DOHH2 (cell line): ENCODE results near the gene FBXL17.

ENCODE experiments used
- H3F3A ChIP-seq: fragments of 200-600 bp; sonication (generic), shearing (Covaris generic); 2 replicates; pipeline ENCODE4 v1.6.0; 2016; ENCODE audit warnings: antibody characterized with exemption, mild to moderate bottlenecking; ENCODE audit not compliant: control insufficient read depth, insufficient read depth
- H3K27ac ChIP-seq: fragments of 200-600 bp; sonication (generic); 2 replicates; pipeline ENCODE4 v1.5.1; 2014; ENCODE audit warnings: low read depth, mild to moderate bottlenecking, low read length, moderate library complexity
- H3K27me3 ChIP-seq: fragments of 200-600 bp; sonication (generic); 2 replicates; pipeline ENCODE4 v1.6.1; 2014; ENCODE audit warnings: mild to moderate bottlenecking, low read length, mixed read lengths; ENCODE audit not compliant: control insufficient read depth
- H3K36me3 ChIP-seq: fragments of 200-600 bp; sonication (generic); 2 replicates; pipeline ENCODE4 v1.6.1; 2014; ENCODE audit warnings: mild to moderate bottlenecking, low read length, moderate library complexity, mixed read lengths; ENCODE audit not compliant: control insufficient read depth
- H3K4me1 ChIP-seq: fragments of 200-600 bp; sonication (generic); 2 replicates; pipeline ENCODE4 v1.6.1; 2014; ENCODE audit warnings: mild to moderate bottlenecking, low read length, mixed read lengths; ENCODE audit not compliant: control insufficient read depth
- H3K4me2 ChIP-seq: fragments of 200-600 bp; sonication (generic); 2 replicates; pipeline ENCODE4 v1.6.0; 2014; ENCODE audit warnings: mild to moderate bottlenecking, low read length, moderate library complexity
- H3K4me3 ChIP-seq: fragments of 200-600 bp; sonication (generic); 2 replicates; pipeline ENCODE4 v1.5.1; 2014; ENCODE audit warnings: mild to moderate bottlenecking, low read length, mixed read lengths
- H3K79me2 ChIP-seq: fragments of 200-600 bp; sonication (generic); 2 replicates; pipeline ENCODE4 v1.6.1; 2014; ENCODE audit warnings: mild to moderate bottlenecking, low read length, mixed read lengths; ENCODE audit not compliant: control insufficient read depth
- H3K9me2 ChIP-seq: fragments of 200-600 bp; sonication (generic); replicated peaks from 2 replicates; pipeline ENCODE4 v1.6.1; 2014; ENCODE audit warnings: mild to moderate bottlenecking, low read length, mixed read lengths; ENCODE audit not compliant: control insufficient read depth
- H3K9me3 ChIP-seq: fragments of 200-600 bp; sonication (generic); 2 replicates; pipeline ENCODE4 v1.6.1; 2014; ENCODE audit warnings: antibody characterized with exemption, low read length, mixed read lengths; ENCODE audit not compliant: control insufficient read depth, insufficient read depth
- H4K20me1 ChIP-seq: fragments of 200-600 bp; sonication (generic); 2 replicates; pipeline ENCODE4 v1.6.0; 2014; ENCODE audit warnings: low read depth, mild to moderate bottlenecking, antibody characterized with exemption, low read length, moderate library complexity; ENCODE audit not compliant: control insufficient read depth, insufficient read depth
- CTCF ChIP-seq: fragments of 200-600 bp; sonication (generic); IDR thresholded peaks from one replicate; pipeline ENCODE4 v1.5.1; 2014; ENCODE audit warnings: antibody characterized with exemption, mild to moderate bottlenecking, low read depth, low read length; ENCODE audit not compliant: poor library complexity, severe bottlenecking
- EZH2phosphoT487 ChIP-seq: fragments of 200-600 bp; sonication (generic); IDR thresholded peaks from 2 replicates; pipeline ENCODE4 v1.6.1; 2017; ENCODE audit warnings: borderline replicate concordance, mild to moderate bottlenecking, antibody characterized with exemption, low read length, moderate library complexity, mixed read lengths

The FBXL17 gene

GRCh38 chr5:107979291-107979690 lies 402.6 kb downstream of the FBXL17 start:
- no peak for TF ChIP-seq CTCF
- no peak for TF ChIP-seq EZH2phosphoT487
- H3K4me3 ChIP-seq: no peak overlapping the region
- no peaks in the 10 kb centered on the region for H3F3A ChIP-seq
- no peaks in the 10 kb centered on the region for H3K79me2 ChIP-seq
- H3K4me1 ChIP-seq: no peaks in the 10 kb centered on the region
- no peak overlapping the region for H3K27ac ChIP-seq
- no peaks in the 10 kb centered on the region for H3K9me2 ChIP-seq
- no peaks in the 10 kb centered on the region for H3K9me3 ChIP-seq
- no peak overlapping the region for H3K4me2 ChIP-seq
- H3K36me3 ChIP-seq: no peaks in the 10 kb centered on the region
- no peaks in the 10 kb centered on the region for H4K20me1 ChIP-seq
- H3K27me3 ChIP-seq: no peaks in the 10 kb centered on the region

GRCh38 chr5:107977550-107978071 lies 404.3 kb downstream of the FBXL17 start:
- Histone ChIP-seq H3K27ac (no peak overlapping the region), H3K9me2 (no peaks in the 10 kb centered on the region), H3K4me3 (no peak overlapping the region), H4K20me1 (no peaks in the 10 kb centered on the region), H3K27me3 (no peaks in the 10 kb centered on the region), H3K79me2 (no peaks in the 10 kb centered on the region), H3K4me2 (no peak overlapping the region), H3F3A (no peaks in the 10 kb centered on the region), H3K4me1 (no peaks in the 10 kb centered on the region), H3K36me3 (no peaks in the 10 kb centered on the region), H3K9me3 (no peaks in the 10 kb centered on the region)
- TF ChIP-seq EZH2phosphoT487 (no peak), CTCF (no peak)

GRCh38 chr5:107975568-107975967 lies 406.3 kb downstream of the FBXL17 start:
- H3F3A ChIP-seq: no peaks in the 10 kb centered on the region
- no peaks in the 10 kb centered on the region for H3K27me3 ChIP-seq
- H3K4me1 ChIP-seq: no peaks in the 10 kb centered on the region
- H3K36me3 ChIP-seq: no peaks in the 10 kb centered on the region
- no peaks in the 10 kb centered on the region for H3K79me2 ChIP-seq
- H3K4me2 ChIP-seq: no peak overlapping the region
- no peak overlapping the region for H3K4me3 ChIP-seq
- no peaks in the 10 kb centered on the region for H3K9me2 ChIP-seq
- TF ChIP-seq CTCF (no peak), EZH2phosphoT487 (no peak)
- no peaks in the 10 kb centered on the region for H4K20me1 ChIP-seq
- H3K9me3 ChIP-seq: no peaks in the 10 kb centered on the region
- H3K27ac ChIP-seq: no peak overlapping the region

GRCh38 chr5:107971846-107972245 lies 410.1 kb downstream of the FBXL17 start:
- no peak overlapping the region for H3K27ac ChIP-seq
- H3F3A ChIP-seq: no peaks in the 10 kb centered on the region
- no peaks in the 10 kb centered on the region for H3K9me2 ChIP-seq
- no peaks in the 10 kb centered on the region for H3K9me3 ChIP-seq
- no peaks in the 10 kb centered on the region for H3K79me2 ChIP-seq
- no peaks in the 10 kb centered on the region for H3K27me3 ChIP-seq
- TF ChIP-seq EZH2phosphoT487 (no peak), CTCF (no peak)
- H3K4me2 ChIP-seq: no peak overlapping the region
- no peaks in the 10 kb centered on the region for H3K4me1 ChIP-seq
- no peaks in the 10 kb centered on the region for H3K36me3 ChIP-seq
- no peak overlapping the region for H3K4me3 ChIP-seq
- no peaks in the 10 kb centered on the region for H4K20me1 ChIP-seq
